IPS-NIHi7 (cell line): ENCODE data around the gene SEPHS1.
A peak's percentile ranks its signal among the peaks of the same experiment; 100 is the strongest.
"Not testable (repeated sequence)": the region's sequence is repeated elsewhere in the genome, so short reads cannot be mapped to it uniquely, and the experiment has no call there.

Experiments used
- DNase-seq: peaks from one replicate; pipeline ENCODE4 v3.0.0; 2012; ENCODE audit warnings: mixed read lengths; ENCODE audit errors: extremely low spot score

SEPHS1 gene

DNA sequence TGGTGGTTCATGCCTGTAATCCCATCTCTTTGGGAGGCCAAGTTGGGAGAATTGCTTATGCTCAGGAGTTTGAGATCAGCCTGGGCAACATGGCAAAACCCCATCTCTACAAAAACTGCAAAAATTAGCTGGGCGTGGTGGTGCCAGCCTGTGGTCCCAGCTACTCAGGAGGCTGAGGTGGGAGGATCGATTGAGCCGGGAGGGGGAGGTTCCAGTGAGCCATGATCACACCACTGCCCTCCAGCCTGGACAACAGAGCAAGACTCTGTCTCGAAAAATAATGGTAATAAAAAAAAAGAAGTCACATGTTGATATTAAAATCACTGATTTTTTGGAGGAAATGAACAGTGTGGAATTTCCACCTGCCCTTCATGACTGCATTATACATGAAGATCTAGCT is 64.0 kb downstream of the SEPHS1 start:
- DNase-seq = no peak

DNA sequence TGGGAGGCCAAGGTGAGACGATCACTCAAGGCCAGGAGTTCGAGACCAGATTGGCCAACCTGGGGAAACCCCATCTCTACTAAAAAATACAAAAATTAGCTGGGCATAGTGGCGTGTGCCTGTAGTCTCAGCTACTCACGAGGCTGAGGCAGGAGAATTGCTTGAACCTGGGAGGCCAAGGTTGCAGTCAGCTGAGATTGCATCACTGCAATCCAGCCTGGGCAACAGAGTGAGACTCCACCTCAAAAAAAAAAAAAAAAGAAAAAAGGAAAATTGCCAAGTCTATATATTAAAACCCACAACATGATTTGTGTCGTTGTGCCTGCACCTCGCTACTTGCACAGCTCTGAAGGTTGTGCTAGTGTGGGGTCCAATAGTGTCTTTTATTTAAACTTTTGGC is 65.7 kb downstream of the SEPHS1 start:
- DNase-seq = not testable (repeated sequence)

DNA sequence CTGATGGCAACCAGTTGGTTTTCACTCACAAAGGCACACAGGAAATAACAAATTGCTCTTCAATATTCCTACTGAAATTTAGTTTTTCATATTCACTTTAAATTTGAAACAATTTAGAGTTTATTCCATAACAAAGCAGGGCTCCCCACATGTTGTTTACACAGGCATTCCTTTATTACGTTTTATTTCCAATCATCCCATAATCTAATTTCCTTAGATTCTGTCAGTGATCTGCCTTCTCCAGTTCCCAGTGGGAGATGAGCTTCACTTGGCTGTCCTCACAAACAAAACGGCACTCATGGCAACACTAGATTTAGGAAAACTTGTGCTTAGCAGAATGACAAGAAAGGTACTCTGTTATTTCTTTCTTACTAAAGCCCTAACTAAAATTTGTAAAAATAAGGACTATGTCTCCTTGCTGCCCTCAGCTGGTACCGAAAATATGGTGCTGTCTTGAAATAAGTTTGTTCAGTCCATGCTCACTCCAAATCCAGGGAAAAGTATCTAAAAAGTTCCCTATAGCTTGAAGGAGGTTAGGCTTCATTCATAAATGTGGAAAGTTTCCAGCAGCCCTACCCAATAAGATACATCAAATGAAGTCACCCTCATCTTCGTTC is 71.2 kb downstream of the SEPHS1 start:
- no peak for DNase-seq

DNA sequence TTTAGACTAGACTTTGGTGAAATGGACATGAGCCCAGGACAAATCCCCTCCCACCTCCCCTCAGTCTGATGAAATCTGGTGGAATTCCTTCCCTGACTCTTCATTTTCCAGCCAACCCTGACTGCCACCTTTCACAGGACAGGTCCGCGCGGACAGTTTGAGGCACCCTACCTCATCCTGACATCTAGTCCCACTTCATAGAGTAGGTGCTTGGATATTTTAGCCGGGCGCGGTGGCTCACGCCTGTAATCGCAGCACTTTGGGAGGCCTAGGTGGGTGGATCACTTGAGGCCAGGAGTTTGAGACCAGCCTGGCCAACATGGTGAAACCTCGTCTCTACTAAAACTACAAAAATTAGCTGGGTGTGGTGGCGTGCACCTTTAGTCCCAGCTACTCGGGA is 71.9 kb downstream of the SEPHS1 start:
- not testable (repeated sequence) for DNase-seq

DNA sequence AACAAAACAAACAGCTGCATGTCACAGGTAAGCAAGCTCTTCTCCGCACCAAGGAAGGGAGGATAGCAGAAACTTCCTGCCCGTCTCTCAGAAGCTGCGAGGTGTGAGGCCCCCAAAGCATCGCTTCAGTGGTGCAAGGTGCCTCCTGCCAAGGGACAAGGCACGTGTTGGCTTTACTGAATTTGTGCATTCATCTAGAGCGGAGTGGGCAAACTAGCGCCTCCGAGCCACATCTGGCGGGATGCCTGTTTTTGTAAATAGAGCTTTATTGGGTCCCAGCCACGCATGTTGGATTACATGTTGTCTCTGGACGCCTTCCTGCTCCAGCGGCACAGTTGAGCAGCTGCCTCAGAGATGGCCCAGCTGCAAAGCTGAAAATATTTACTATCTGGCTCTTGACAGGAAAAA is 75.9 kb downstream of the SEPHS1 start:
- no peak for DNase-seq

DNA sequence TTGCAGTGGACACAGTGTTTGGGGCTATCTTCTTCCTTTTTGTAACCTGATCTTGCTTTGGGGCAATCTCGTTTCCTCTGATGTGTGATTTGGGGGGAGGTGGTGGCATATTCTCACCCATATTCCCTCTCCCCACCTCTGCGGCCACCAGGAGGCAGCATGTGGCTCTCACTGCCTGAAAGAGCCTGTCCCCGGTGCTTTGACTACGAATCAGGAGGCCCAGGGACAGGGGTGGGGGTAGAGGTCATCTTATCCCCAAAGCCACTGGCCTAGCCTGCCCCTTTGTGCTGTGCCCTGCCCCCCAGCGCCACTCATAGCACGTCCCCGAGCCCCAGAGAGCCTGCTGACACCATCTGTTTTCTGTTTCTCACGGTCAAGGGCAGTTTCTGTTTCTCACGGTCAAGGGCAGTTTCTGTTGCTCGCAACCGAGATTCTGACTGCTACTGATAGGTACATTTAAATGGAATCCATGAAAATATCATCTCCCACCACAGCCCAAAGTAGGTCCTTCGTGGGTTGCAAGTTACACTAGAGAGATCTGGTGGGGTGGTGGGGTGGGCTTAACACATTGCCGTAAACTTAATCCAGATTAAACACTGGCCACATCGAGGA is 76.4 kb downstream of the SEPHS1 start:
- DNase-seq = peak; percentile 89

DNA sequence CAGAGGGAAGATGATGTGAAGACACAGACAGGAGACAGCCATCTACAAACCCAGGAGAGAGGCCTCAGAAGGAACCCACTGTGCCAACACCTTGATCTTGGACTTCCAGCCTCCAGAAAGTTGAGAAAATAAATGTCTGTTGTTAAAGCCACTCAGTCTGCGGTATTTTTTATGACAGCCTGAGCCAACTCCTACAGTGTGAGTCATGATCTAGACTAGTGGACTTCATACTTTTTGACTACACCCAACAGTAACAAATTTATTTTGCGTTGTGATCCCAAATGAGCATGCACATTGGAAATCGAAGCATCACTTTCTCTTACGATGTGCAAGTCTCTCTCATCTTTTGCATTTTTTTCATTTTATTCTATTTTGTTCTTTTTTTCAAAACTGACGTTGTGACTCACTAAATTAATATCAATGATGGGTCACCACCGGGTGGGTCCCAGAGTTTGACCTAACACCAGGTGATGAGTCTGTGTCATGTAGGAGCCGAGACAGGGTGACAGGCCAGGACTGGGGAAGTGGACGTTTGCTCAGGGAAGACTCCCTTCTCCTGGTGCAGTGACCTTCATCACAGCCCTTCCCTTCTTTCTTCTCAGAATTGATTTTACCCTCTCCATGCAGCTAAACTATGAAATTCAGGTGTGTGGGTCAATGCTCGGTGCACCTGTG is 77.1 kb downstream of the SEPHS1 start:
- DNase-seq = no peak

DNA sequence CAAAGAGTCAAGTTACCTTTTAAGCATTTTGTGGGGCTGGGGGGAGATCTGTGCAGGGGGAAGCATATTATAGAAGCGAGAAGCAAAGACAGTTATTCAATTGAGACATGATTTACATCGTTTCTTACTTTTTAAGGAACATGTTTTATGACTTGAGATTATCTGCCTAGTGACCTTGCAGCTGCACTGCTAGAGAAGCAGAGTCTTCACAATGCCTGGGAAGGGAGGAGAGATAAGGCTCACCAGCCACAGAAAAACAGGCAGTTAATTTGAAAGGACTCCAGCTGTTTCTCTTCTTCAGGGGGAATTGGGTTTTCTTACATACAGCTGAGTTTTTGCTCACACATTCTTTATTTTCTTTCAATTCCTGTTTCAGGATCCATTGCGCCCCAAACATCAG is 79.3 kb downstream of the SEPHS1 start:
- DNase-seq = no peak

DNA sequence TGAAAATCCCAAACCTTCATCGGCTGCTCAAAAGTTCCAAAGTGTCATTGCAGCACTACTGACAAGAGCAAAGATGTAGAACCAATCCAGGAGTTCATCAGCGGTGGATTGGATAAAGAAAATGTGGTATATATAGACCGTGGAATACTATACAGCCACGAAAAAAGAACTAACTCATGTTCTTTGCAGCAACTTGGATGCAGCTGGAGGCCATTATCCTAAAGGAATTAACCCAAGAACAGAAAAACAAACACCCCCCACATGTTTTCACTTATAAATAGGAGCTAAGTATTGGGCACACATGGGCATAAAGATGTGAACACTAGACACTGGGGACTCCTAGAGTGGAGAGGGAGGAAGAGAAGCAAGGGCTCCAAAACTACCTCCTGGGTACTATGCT is 79.8 kb downstream of the SEPHS1 start:
- DNase-seq = no peak
